GM12878 (cell line): ENCODE measurements around the gene SFXN5. TPM values are rescaled to one million over a fixed set of nuclear protein-coding genes. Genes with fewer than 3 reads are reported as not detected.
"Not testable (repeated sequence)": the region's sequence is repeated elsewhere in the genome, so short reads cannot be mapped to it uniquely, and the experiment has no call there.

ENCODE experiments used
- ATAC-seq: fragments of 200-7000 bp; cut with Tn5 transposase; 3 replicates; pipeline ENCODE4 v1.9.1; 2020; ENCODE audit warnings: mild to moderate bottlenecking, moderate library complexity
- BruUV-seq: library from RNA; stranded (reverse); fragments of 400-500 nt; replicated peaks from 2 replicates; lab custom pipeline; 2021; lab: Mats Ljungman, UMichigan
- CTCF ChIA-PET: fragments of 300-600 bp; sonication (Branson Sonifier 250); formaldehyde crosslinking; extraction: SDS; loops from one replicate; lab custom pipeline; 2021; ENCODE audit warnings: inconsistent platforms; lab: Yijun Ruan, JAX
- POLR2A ChIA-PET: fragments of 350-600 bp; formaldehyde crosslinking; extraction: SDS; loops from one replicate; lab custom pipeline; 2021; ENCODE audit warnings: inconsistent platforms; lab: Charles Lee
- RAD21 ChIA-PET: fragments of 300-600 bp; sonication (Branson Sonifier 250); formaldehyde crosslinking; loops from one replicate; lab custom pipeline; 2023; ENCODE audit warnings: antibody characterized with exemption; ENCODE audit not compliant: unreplicated experiment; lab: Charles Lee
- SMC1A ChIA-PET: fragments of 300-600 bp; sonication (Branson Sonifier 250); formaldehyde crosslinking; loops from one replicate; lab custom pipeline; 2023; ENCODE audit not compliant: unreplicated experiment, uncharacterized antibody; lab: Charles Lee
- DNase-seq: peaks from one replicate; pipeline ENCODE4 v3.0.0-alpha.2; 2011; ENCODE audit warnings: low read depth, low spot score
- FAIRE-seq: peaks from 3 replicates; lab custom pipeline; 2011; peaks lifted over from hg19 to GRCh38; lab: Jason Lieb, UNC
- H2AFZ ChIP-seq: 2 replicates; pipeline ENCODE4 v1.6.0; 2011; ENCODE audit warnings: low read depth, low read length, control low read depth; ENCODE audit not compliant: control insufficient read depth
- H3K27ac ChIP-seq: 2 replicates; pipeline ENCODE4 v1.5.1; 2011; ENCODE audit warnings: control low read depth; ENCODE audit not compliant: control insufficient read depth, insufficient read depth
- H3K27me3 ChIP-seq, 2 experiments: replicated peaks in 1 of 2; 2 replicates each; pipeline versions ENCODE4 v1.6.0 to v1.6.1; 2011; ENCODE audit warnings: low read length in 1 of 2; ENCODE audit not compliant: control insufficient read depth in 2 of 2, insufficient read depth in 2 of 2
- H3K36me3 ChIP-seq, 2 experiments: 2 replicates each; pipeline ENCODE4 v1.5.1; 2011; ENCODE audit warnings: low read length in 1 of 2; ENCODE audit not compliant: control insufficient read depth in 2 of 2, insufficient read depth in 2 of 2
- H3K4me1 ChIP-seq: 2 replicates; pipeline ENCODE4 v1.6.1; 2011; ENCODE audit warnings: mild to moderate bottlenecking, low read length, moderate library complexity, mixed read lengths; ENCODE audit not compliant: control insufficient read depth, insufficient read depth
- H3K4me2 ChIP-seq: 2 replicates; pipeline ENCODE4 v1.6.0; 2011; ENCODE audit warnings: control low read depth; ENCODE audit not compliant: control insufficient read depth, insufficient read depth
- H3K4me3 ChIP-seq: fragments of 200-600 bp; sonication (generic); 2 replicates; pipeline ENCODE4 v1.5.1; 2016
- H3K79me2 ChIP-seq: 2 replicates; pipeline ENCODE4 v1.6.0; 2011; ENCODE audit warnings: low read length; ENCODE audit not compliant: control insufficient read depth, insufficient read depth
- H3K9ac ChIP-seq: 2 replicates; pipeline ENCODE4 v1.8.0; 2011; ENCODE audit warnings: low read length, control low read depth, mixed read lengths; ENCODE audit not compliant: control insufficient read depth, insufficient read depth
- H3K9me3 ChIP-seq: replicated peaks from 3 replicates; pipeline ENCODE4 v1.5.1; 2011; ENCODE audit warnings: mild to moderate bottlenecking, low read length; ENCODE audit not compliant: control insufficient read depth, insufficient read depth
- H4K20me1 ChIP-seq: 2 replicates; pipeline ENCODE4 v1.6.0; 2011; ENCODE audit not compliant: control insufficient read depth, insufficient read depth
- CBX5 ChIP-seq: sonication (generic); IDR thresholded peaks from 2 replicates; pipeline ENCODE4 v1.6.1; 2016; ENCODE audit warnings: low read depth, moderate library complexity, mild to moderate bottlenecking, inconsistent platforms
- FOXM1 ChIP-seq: IDR thresholded peaks from 2 replicates; pipeline ENCODE4 v1.6.1; 2012; ENCODE audit warnings: low read depth, mild to moderate bottlenecking, inconsistent platforms, low read length, moderate library complexity
- IRF3 ChIP-seq: fragments of 450-650 bp; IDR thresholded peaks from 2 replicates; pipeline ENCODE4 v1.6.1; 2014; ENCODE audit warnings: mild to moderate bottlenecking
- PAX8 ChIP-seq: fragments of 450-650 bp; IDR thresholded peaks from 2 replicates; pipeline ENCODE4 v1.6.1; 2017; ENCODE audit warnings: mild to moderate bottlenecking, moderate library complexity
- POLR2AphosphoS2 ChIP-seq: IDR thresholded peaks from 2 replicates; pipeline ENCODE4 v1.6.1; 2011; ENCODE audit warnings: low read depth, mild to moderate bottlenecking, low read length, improper control_type of control experiment, moderate library complexity
- SREBF1 ChIP-seq: IDR thresholded peaks from 2 replicates; pipeline ENCODE4 v1.6.1; 2012; ENCODE audit warnings: mild to moderate bottlenecking, low read length
- TCF12 ChIP-seq: IDR thresholded peaks from 2 replicates; pipeline ENCODE4 v1.6.1; 2011; ENCODE audit warnings: low read depth, mild to moderate bottlenecking, low read length
- TCF7 ChIP-seq: IDR thresholded peaks from 2 replicates; pipeline ENCODE4 v1.6.1; 2014; ENCODE audit warnings: antibody characterized with exemption, borderline replicate concordance
- WGBS: methylation state at CpG from one replicate; pipeline ENCODE4 v1.1.6; 2016; ENCODE audit warnings: low lambda C conversion rate; ENCODE audit not compliant: insufficient replicate concordance, insufficient coverage; ENCODE audit errors: missing lambda C conversion rate; 5-methylcytosine and 5-hydroxymethylcytosine counted together
- in situ Hi-C: fragments of 300-500 bp; cut with MboI; formaldehyde crosslinking; loops from 9 replicates; pipeline ENCODE4 v1.14.3; 2018; ENCODE audit warnings: mixed read lengths
- intact Hi-C: fragments of 100-400 bp; cut with micrococcal nuclease; formaldehyde crosslinking; loops from one replicate; pipeline ENCODE4 v1.14.2; 2022; ENCODE audit not compliant: unreplicated experiment
- polyA plus RNA-seq, 11 experiments: library from polyadenylated mRNA; depleted of rRNA in 4 of 11; unstranded in 6 of 11; stranded (reverse) in 5 of 11; fragments of >200 nt; fragmentation: Nextera tagmentation in 4 of 11; fragmentation: Illumina TruSeq in 1 of 11; extraction: Ambion mirVana in 4 of 11; extraction: Trizol in 1 of 11; gene quantifications; 1 replicate in 1 of 11; 2 replicates in 10 of 11; pipeline versions ENCODE4 v1.2.1 to v1.2.3, GENCODE V29; 2011 to 2016; ENCODE audit warnings: inconsistent platforms in 2 of 11, missing spikeins in 2 of 11, low read depth in 1 of 11
- total RNA-seq, 4 experiments: library from RNA; depleted of rRNA in 3 of 4; stranded (reverse); fragments of >200 nt in 3 of 4; fragmentation: Illumina TruSeq in 1 of 4; extraction: Trizol in 1 of 4; gene quantifications; 2 replicates each; pipeline versions ENCODE4 v1.2.1 to v1.2.3, GENCODE V29; 2013 to 2021

Gene SFXN5
- total and polyA plus RNA-seq, 10 of the 15 experiments (the other 5 are each of a cell fraction or from before 2014, with no cell fraction given) = 3.3 to 15.9 (median 11.2) TPM

GRCh38 chr2:73067043-73067442, 4.5 kb downstream of the SFXN5 start (continued):
- TF ChIP-seq TCF7 = no peak
- no peak for TF ChIP-seq SREBF1
- TF ChIP-seq CBX5 = no peak
- TF ChIP-seq PAX8 = no peak
- TF ChIP-seq POLR2AphosphoS2 = no peak
- no peak for TF ChIP-seq TCF12
- no peak for TF ChIP-seq IRF3
- TF ChIP-seq FOXM1 = no peak

GRCh38 chr2:73065070-73065469, 6.4 kb downstream of the SFXN5 start:
- POLR2A ChIA-PET = interaction anchor here (1.1 kb wide), 1 partner anchor 113 kb away, joined by 3 read pairs; no protein-coding TSS in a partner anchor
- H3K27me3 ChIP-seq, FAIRE-seq, H3K27ac ChIP-seq, BruUV-seq, in situ Hi-C loops, DNase-seq, CTCF ChIA-PET, H2AFZ ChIP-seq, H3K9ac ChIP-seq, RAD21 ChIA-PET, H4K20me1 ChIP-seq, SMC1A ChIA-PET, H3K79me2 ChIP-seq, H3K4me2 ChIP-seq, H3K36me3 ChIP-seq, H3K4me3 ChIP-seq, ATAC-seq, H3K9me3 ChIP-seq, intact Hi-C loops, H3K4me1 ChIP-seq: not testable (repeated sequence)
- WGBS = 76% methylated on average over 5 of the region's 5 CpGs
